GM18909 (cell line): ENCODE measurements around the gene KYNU.
A peak's percentile ranks its signal among the peaks of the same experiment; 100 is the strongest.
"Not testable (repeated sequence)": the region's sequence is repeated elsewhere in the genome, so short reads cannot be mapped to it uniquely, and the experiment has no call there.

ENCODE experiments used
- ATAC-seq: cut with Tn5 transposase; IDR thresholded peaks from one replicate; pipeline ENCODE4 v1.9.1; 2021; ENCODE audit warnings: mild to moderate bottlenecking; ENCODE audit not compliant: unreplicated experiment, poor library complexity

The KYNU gene

DNA sequence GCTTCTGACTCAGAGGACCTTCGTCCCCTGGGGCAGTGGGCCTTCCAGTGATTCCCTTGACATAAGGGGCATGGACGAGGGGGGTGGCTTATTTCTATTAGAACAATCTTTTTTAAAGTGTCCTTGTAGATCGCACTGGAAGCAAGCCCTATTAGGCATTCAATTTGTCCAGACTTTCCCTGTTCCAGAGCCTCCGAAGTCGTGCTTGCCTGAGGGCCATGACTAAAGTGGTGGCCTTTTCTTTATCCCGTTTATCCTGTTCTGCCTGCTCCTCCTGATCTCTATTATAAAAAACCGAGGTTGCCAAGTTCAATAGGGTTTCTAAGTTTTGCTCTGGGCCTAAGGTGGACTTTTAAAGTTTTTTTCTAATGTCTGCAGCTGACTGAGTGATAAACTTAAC, 26.3 kb downstream of the KYNU start:
- not testable (repeated sequence) for ATAC-seq

DNA sequence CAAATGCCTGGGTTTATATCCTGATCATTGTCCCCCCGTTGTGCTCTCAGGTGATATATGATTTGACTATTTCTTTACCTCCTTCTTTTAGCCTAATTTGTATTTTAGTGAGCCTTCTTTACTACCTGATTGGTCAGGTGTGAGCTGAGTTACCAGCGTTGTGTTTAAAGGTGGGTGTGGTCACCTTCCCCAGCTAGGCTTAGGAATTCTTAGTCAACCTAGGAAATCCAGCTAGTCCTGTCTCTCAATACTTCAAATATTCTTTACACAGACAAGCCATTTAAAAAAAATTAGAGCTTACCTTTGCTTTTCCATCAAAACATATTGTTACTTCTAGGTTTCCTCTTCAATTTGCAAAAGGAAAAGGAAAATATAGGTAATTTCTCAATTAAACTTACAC, 30.2 kb downstream of the KYNU start:
- no peak for ATAC-seq

DNA sequence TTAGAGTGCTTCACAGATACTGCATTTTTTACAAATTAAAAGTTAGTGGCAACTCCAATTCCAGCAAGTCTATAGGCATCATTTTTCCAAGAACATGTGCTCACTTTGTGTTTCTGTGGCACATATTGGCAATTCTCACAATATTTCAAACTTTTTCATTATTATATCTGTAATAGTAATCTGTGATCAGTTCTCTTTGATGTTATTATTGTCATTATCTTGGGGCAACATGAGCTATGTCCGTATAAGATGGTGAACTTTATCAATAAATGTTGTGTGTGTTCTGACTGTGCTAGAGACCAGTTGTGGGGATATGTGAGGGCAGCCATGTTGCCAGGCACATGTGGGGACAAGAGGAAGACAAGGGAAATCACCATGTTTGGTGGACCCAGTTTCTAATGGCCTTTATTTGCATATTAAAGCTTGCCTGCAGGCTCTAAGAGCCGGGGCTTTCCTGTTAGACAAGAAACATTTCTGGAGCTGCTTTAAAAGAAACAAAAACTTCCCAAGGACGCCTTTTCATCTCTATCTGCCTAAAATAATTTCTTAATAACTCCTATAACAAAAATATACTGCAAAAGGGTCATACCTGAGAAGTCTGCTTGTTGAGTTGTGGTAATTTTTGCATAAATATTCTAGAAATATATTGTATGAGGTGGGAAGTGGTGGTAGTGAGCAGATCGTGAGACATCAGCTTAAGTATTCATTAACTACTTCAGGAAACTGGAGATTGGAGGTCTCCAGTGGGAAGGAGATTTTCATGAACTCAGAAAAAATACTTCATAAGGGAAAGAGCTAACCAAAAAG, 37.2 kb downstream of the KYNU start:
- peak; percentile 100 for ATAC-seq

GRCh38 chr2:142915502-142915901, 38.0 kb downstream of the KYNU start:
- ATAC-seq, result no peak

- ATAC-seq, result no peak
These were observed 41.2 kb downstream of the KYNU start for GRCh38 chr2:142918624-142919023.

- ATAC-seq, result no peak
These were observed 43.1 kb downstream of the KYNU start for GRCh38 chr2:142920571-142920970.

- ATAC-seq, result no peak
These were observed 49.0 kb downstream of the KYNU start for GRCh38 chr2:142926445-142926844.

DNA sequence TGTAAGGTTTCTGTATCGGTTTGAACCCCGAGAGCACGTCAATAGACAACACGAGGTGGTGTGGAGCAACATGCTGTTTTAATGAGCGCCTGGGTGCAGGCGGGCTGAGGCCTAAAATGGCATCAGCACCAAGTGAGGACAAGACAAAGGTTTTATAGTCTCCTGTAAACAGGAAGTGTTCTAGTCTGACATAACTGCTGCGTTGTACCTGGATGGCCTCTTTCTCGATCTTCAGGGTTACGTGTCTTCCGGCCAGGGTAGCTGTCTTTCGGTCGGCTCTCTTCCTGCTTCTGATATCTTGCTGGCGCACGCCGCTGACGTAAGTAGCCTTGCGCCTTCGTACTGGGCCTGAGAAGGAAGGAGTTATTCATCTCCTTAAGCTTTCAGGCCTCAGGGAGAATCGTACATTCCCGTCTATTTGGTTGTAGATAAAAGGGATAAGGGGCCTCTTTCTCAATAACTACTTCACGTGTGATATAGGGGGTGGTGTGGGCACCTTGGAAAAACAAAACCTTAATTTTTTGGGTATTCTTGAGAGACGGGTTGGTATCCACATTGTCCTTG, 53.5 kb downstream of the KYNU start:
- no peak for ATAC-seq

DNA sequence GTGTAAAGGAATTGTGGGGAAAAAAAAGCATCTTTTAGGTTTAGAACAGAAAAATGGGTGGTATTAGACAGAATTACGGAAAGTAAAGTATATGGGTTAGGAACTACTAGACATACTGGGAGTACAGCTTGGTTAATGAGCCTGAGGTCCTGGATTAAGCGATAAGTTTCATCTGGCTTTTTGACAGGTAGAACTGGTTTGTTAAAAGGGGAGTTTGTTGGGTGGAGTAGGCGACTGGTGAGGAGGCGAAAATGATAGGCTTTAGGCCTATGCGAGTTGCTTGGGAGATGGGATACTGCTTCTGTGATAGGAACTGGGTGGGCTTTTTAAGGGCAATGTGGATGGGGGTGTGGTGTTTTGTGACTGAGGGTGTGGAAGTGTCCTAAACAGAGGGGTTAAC, 56.5 kb downstream of the KYNU start:
- ATAC-seq, result no peak

DNA sequence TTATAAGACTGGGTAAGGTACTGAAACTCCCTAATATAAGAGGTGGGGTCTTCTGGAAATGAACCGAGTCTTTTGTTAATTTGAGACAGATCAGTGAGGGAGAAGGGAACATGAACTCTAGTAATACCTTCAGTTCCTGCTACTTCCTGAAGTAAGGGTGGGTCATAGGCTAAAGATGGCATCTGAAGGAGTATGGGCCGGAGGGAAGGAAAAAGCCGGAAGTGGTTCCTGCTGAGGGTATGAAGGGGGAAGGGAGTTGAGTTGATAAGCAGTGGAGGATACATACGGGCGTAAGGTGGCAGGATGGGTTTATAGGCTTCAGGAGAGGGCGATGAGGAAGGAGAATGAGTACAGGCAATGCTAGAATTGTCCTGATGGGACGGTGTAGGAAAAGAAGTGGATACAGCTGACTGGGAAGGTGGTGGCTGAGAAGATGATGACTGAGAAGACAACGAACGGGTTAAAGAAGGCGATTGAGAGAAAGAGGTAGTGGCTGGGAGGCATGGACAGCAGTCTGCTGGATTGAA, 58.2 kb downstream of the KYNU start:
- no peak for ATAC-seq

- no peak for ATAC-seq
These were observed 59.2 kb downstream of the KYNU start for GRCh38 chr2:142936629-142937028.

- ATAC-seq, result no peak
These were observed 59.9 kb downstream of the KYNU start for GRCh38 chr2:142937347-142937746.

- ATAC-seq, result no peak
These were observed 60.8 kb downstream of the KYNU start for GRCh38 chr2:142938240-142938639.

GRCh38 chr2:142940606-142941223, 63.3 kb downstream of the KYNU start:
- no peak for ATAC-seq

DNA sequence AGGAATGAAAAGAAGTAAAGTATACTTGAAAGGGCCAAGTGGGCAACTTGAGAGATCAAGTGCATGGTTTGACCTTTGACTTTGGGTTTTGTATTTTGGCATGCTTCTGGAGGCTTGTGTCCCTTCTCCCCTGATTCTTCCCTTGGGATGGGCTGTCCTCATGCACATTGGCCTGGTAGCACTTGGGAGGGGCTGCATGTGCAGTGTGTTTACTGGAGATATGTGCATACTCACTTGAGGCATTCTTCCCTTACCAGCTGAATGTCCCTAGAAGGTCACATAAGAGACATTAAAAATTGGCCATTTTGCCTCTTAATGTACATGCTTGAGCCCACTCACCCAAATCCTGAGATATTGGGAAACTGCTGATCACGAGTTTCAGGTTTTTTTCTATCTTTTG, 65.2 kb downstream of the KYNU start:
- no peak for ATAC-seq

DNA sequence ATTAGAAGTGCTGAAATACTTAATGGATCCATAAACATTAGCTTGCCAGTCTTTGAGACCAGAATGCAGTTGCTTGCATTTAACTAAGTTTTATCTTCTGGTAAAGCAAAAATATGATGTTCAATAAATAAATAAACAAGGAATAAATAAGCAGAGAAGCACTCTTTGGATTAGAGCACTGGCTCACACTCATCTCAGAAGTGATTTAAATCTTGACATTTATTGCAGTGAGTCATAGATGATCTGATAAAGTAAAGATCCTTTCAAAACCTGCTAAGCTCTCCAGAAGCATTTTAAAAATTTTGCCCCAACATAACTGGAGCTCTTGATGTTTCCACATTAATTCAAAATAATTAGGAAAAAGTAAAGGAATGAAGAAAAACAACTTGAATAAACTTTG, 66.8 kb downstream of the KYNU start:
- no peak for ATAC-seq

DNA sequence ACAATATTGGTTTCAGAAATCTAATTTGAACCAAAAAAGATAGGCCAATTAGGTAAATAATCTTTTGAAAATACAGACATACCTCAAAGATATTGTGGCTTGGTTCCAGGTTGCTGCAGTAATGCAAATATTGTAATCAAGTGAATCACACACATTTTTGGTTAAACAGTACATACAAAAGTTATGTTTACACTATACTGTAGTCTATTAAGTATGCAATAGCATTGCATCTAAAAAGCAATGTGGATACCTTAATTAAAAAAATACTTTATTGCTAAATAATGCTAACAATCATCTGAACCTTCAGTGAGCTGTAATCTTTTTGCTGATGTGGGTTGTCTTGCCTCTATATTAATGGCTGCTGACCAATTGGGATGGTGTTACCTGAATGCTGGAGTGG, 67.3 kb downstream of the KYNU start:
- no peak for ATAC-seq

GRCh38 chr2:142946941-142947340, 69.5 kb downstream of the KYNU start:
- ATAC-seq, result no peak

DNA sequence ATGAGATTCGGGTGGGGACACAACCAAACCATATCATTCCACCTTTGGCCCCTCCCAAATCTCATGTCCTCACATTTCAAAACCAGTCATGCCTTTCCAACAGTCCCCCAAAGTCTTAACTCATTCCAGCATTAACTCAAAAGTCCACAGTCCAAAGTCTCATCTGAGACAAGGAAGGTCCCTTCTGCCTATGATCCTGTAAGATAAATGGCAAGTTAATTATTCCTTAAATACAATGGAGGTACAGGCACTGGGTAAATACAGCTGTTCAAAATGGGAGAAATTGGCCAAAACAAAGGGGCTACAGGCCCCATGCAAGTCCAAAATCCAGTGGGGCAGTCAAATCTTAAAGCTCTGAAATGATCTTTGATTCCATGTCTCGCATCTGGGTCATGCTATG, 71.3 kb downstream of the KYNU start:
- ATAC-seq, result not testable (repeated sequence)

DNA sequence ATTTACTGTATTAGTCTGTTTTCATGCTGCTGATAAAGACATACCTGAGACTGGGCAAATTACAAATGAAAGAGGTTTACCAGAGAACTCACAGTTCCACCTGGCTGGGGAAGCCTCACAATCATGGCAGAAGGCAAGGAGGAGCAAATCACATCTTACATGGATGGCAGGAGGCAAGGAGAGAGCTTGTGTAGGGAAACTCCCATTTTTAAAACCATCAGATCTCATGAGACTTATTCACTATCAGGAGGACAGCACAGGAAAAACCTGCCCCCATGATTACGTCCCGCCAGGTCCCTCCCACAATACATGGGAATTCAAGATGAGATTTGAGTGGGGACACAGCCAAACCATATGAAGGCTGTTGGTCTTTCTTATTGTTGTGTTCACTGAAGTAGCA, 72.9 kb downstream of the KYNU start:
- ATAC-seq, result not testable (repeated sequence)

DNA sequence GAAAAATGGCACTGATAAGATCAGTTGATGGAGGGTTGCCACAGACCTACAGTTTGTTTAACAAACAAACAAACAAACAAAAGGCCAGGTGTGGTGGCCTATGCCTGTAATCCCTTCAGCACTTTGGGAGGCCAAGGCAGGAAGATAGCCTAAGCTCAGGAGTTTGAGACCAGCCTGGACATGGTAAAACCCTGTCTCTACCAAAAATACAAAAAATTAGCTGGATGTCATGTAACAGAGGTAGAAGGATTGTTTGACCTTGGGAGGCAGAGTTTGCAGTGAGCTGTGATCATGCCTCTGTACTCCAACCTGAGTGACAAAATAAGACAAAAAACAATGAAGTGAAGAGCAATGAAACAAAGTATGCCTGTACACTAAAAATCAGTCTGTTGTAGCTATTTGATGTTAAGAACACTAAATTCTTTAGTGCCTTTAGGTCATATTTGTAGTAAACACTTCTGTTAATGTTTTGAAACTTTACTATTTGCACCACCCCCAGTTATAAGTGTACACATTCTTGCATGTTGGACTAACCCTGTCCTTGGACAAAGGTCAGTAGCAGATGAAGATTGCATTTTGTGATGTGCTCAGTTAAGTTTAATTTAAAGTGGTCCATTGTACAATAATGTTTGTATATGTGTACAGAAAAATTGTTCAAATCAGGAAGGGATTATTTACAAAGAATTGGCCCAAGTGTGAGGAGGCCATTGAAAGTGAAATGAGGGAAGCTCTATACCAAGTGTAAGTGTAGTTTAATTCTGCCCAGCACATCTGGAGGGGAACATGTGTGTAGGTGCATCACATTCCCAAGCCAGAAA, 73.9 kb downstream of the KYNU start:
- ATAC-seq, result no peak
